OCI-LY7 (cell line): ENCODE measurements around the gene IVL.

Experiments
- CTCF ChIP-seq: fragments of 200-600 bp; sonication (generic); conservative IDR thresholded peaks from 2 replicates; pipeline ENCODE4 v1.5.1; 2014; ENCODE audit warnings: mild to moderate bottlenecking, antibody characterized with exemption, low read length, moderate library complexity, mixed read lengths
- EZH2phosphoT487 ChIP-seq: fragments of 200-600 bp; sonication (generic); IDR thresholded peaks from 2 replicates; pipeline ENCODE4 v1.6.1; 2018; ENCODE audit warnings: low read depth, borderline replicate concordance, mild to moderate bottlenecking, mixed run types, antibody characterized with exemption, low read length, moderate library complexity, mixed read lengths

GRCh38 chr1:152933196-152933595 is 24.9 kb downstream of the IVL start:
- no peak for TF ChIP-seq CTCF
- TF ChIP-seq EZH2phosphoT487, result no peak
